C4-2B (cell line): ENCODE measurements around the gene DIDO1.

ENCODE experiments used
- ZFX ChIP-seq: fragments of 450-650 bp; IDR thresholded peaks from 2 replicates; pipeline ENCODE4 v1.6.1; 2017
- TF ChIP-seq, protein P1 (sequence below): fragments of 450-650 bp; conservative IDR thresholded peaks from 2 replicates; pipeline ENCODE4 v1.5.1; 2017; ENCODE audit warnings: mild to moderate bottlenecking

DNA sequence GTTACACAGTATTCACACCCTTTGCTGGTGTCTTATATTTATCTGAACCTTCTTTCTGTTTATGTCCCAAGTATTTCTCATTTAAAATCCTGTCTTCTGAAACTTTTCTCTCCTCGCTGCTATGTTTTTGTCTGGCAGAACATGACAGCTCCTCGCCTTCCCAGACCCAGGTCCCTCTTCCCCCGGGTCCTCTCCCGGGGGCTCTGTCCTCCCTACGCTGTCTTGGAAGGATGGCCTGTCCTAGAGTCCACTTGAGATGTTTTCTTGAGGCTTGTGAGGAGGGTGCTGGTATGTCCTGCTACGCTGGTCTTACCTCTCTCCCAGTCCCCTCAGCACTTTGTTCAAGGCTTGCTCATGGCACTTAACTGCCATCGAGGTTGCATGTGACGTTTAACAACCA is 17.9 kb upstream of the DIDO1 start:
- TF ChIP-seq, protein P1, sequence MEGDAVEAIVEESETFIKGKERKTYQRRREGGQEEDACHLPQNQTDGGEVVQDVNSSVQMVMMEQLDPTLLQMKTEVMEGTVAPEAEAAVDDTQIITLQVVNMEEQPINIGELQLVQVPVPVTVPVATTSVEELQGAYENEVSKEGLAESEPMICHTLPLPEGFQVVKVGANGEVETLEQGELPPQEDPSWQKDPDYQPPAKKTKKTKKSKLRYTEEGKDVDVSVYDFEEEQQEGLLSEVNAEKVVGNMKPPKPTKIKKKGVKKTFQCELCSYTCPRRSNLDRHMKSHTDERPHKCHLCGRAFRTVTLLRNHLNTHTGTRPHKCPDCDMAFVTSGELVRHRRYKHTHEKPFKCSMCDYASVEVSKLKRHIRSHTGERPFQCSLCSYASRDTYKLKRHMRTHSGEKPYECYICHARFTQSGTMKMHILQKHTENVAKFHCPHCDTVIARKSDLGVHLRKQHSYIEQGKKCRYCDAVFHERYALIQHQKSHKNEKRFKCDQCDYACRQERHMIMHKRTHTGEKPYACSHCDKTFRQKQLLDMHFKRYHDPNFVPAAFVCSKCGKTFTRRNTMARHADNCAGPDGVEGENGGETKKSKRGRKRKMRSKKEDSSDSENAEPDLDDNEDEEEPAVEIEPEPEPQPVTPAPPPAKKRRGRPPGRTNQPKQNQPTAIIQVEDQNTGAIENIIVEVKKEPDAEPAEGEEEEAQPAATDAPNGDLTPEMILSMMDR: no peak
- TF ChIP-seq ZFX: no peak
